HG02981 (cell line): Measurements from ENCODE around the gene HYDIN.
"Not testable (repeated sequence)": the region's sequence is repeated elsewhere in the genome, so short reads cannot be mapped to it uniquely, and the experiment has no call there.

Experiments used
- ATAC-seq: cut with Tn5 transposase; IDR thresholded peaks from one replicate; pipeline ENCODE4 v1.9.1; 2021; ENCODE audit warnings: mild to moderate bottlenecking, moderate library complexity; ENCODE audit not compliant: unreplicated experiment

Gene HYDIN

DNA sequence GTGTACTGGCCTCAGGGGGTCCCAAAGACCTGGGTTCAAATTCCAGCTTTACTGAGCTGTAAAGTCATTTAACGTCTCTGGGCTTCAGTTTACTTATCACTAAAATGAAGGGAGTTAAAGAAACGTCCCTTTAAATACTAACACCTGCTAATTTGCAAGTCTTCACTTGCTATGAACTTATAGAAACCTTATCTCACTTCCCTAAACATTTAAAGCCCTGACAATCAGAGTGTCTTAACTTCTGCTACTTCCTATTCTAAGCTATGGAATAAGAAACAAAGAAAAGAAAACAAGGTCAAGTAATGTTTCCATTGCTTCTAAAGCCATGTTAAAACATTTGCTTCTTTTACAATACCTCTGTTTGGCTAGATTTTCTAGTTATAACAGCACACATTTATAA is 87.3 kb downstream of the HYDIN start:
- ATAC-seq = not testable (repeated sequence)

DNA sequence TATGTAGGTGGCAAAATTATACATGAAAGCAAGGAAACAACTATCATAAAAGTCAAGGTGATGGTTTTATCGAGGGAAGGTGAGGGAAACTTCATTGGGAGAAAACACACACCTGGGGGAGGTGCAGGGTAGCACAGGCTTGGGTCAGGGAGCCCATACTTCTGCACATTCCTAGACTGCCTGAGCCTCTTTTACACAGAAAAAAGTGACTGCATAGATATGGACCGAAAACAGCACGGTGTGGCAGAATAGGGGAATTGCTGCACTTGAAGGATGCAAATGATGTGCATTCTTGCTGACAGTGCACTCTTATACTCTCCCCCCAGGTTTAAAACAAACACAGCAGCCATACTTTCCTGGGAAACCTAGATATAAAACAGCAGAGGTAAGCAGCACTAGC is 120.0 kb downstream of the HYDIN start:
- not testable (repeated sequence) for ATAC-seq

GRCh38 chr16:71109656-71110208 is 120.8 kb downstream of the HYDIN start:
- ATAC-seq = not testable (repeated sequence)

DNA sequence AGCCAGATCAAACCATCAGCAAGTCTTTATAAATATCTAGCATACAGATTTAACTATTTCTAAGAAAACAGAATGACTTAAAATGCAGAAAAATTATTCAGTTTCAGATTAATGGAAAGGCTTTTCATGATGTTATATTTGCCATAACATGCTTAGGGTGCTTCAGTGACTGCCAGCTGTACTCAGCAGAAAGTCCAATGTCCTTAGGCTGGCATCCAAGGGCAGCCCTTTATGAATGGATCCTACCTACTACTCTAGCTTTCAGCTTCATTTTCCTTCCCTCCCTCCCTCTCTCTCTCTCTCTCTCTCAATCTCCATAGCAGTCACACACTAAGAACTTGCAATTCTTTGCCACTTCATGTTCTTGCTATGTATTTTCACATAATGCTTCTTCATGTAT is 124.6 kb downstream of the HYDIN start:
- not testable (repeated sequence) for ATAC-seq

DNA sequence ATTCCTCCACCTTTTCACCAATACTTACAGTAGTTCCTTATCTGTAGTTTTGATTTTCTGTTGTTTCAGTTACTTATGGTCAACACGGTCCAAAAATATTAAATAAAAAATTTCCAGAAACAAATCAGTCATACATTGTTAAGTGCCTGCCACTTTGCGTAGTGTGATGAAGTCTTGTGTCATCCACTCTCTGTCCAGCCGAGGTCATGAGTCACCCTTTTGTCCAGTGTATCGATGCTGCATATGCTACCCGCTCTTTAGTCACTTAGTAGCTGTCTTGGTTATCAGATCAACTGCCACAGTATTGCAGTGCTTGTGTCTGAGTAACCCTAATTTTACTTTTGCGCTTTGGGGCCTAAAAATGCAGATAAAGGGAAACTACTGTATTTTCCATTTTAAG is 146.9 kb downstream of the HYDIN start:
- not testable (repeated sequence) for ATAC-seq

DNA sequence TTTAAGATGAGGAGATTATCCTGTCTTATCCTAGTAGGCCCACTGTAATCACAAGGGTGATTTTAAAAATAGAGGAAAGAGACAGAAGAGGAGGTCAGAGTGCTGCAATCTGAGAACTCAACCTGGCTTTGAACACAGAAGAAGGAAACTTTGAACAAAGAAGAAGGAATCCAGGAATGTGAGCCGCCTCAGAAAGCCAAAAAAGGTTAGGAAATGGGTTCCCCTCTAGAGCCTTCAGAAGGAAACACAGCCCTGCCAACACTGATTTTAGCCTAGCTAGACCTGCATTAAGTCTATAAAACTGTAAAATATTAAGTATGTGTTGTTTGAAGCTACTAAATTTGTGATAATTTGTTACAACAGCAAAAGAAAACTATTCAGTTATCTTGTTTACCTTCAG is 149.7 kb downstream of the HYDIN start:
- not testable (repeated sequence) for ATAC-seq

DNA sequence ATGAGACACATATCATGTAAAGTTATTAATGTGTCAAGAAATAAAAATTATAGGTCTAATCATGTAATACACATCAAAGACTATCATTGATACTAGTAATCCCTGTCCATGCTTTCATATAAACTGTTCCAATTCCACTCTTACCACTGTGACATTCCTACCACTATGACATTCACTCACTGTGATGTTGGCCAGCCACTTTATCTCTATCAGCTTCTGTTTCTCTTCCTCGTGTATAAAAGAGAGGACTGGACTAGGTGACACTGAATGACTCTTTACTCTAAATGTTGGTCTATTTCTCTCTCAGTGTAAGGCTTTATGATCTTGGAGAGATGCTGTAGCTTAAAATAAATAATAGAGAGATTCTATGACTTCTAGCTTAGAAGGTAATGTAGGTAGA is 150.3 kb downstream of the HYDIN start:
- not testable (repeated sequence) for ATAC-seq

DNA sequence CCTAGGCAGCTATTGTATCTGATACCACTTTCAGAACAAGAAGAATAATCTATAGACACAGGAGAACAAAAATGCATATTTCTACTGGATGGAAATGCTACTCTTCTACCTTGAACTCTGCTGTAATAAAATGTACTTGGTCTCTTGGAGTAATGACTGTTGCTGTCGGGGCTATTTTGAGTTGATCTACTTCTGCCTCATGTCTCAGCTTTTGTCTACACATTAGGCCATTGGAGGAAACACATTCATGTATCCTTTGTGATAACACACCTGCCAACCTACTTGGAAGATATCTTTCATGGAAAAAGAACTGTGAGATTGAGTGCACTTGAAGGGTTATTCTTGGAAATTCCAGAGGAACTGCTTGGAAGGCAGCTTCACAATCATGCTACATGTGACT is 159.9 kb downstream of the HYDIN start:
- not testable (repeated sequence) for ATAC-seq

DNA sequence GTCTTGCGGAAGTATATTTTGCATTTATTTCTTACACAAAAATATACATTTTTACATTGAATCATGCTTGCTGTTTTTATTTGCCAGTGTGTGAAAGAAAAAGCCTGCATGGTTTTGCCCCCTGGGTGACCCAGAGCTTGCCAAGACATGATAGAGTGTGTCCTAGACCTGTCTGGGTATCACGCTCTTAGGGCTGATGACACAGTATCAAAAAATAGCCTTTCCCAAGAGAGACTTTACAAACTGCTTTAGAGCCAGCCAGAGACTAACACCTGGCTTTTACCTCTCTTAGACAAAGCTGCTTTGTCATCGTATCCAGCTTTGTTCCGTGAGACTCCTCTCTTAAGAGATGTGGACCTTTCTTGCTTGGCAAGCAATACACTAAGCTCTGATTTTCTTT is 160.7 kb downstream of the HYDIN start:
- not testable (repeated sequence) for ATAC-seq

DNA sequence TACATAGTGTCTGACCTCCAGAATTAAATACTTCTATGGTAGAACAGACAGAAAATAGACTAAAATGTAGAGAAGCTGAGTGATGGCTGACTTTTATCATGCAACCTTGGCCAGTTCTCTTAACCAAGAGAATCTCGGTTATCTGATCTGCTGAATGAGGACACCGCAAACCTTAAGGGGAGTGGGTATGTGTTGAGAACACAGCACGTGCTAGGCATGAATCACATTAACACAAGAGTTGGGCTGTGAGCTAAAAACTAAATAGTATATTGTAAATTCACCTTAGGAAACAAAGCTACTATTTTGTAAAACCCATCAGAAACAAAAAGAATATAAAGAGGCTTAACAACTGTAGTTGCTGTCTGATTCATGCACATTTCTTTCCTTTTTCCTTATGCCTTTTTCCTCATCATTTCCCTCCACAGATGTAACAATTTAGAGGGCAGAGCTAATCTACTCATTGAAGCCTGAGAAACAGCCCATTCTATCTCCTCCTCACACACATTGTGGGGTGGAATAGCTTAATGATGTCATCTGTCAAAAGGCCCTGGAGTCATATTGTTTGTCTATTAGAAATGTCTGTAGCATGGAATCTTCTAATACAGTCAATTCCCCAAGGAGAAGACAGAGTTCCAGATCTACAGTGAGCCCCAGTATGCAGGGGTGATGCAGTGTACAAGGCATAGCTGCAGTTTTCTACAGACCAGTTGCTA is 176.5 kb downstream of the HYDIN start:
- not testable (repeated sequence) for ATAC-seq

DNA sequence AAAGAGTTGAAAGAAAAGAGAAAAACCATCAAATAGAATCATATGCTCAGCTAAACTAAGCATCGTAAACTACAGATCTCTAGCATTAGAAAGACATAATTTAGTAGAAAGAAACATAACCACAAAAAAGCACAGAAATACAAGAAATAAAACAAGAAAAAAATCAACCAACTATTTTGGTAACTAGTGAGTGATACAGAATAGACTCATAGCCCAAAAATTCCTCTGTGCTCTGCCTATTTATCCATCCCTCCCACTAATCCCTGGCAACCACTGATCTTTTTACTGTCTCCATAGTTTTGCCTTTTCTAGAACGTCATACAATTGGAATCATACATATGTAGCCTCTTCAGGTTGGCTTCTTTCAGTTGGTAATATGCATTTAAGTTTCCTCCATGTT is 180.2 kb downstream of the HYDIN start:
- ATAC-seq = not testable (repeated sequence)

DNA sequence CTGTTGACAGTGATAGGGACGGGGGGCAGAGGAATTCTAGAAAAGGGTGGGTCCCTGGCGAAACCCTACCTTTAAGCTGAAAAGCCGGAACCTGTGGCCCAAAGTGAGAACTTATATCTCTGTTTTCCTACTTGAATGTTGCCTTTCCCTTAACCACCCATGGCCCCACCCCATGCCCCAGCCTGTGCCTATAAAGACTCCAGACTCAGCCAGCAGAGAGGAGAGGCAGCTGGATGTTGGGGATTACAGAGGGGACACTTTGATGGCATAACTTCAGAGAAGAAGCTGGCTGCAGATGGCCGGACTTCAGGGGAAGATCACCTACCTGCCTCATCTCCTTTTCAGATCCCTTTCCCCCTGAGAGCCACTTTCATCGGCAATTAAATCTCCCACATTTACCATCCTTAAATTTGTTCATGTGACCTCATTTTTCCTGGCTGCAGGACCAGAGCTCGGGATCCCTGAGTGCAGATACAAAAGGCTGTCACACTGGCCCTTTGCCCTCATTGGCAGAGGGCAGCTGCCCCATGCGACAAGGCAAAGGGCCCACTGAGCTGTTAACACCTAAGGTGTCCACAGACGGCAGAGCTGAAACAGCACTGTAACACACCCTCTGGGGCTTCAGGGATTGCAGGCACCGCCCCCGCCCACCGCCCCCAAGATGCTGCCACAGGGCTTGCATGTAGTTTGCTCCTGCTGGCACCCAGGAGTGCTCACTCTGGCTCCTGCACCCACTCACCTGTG is 191.0 kb downstream of the HYDIN start:
- not testable (repeated sequence) for ATAC-seq

DNA sequence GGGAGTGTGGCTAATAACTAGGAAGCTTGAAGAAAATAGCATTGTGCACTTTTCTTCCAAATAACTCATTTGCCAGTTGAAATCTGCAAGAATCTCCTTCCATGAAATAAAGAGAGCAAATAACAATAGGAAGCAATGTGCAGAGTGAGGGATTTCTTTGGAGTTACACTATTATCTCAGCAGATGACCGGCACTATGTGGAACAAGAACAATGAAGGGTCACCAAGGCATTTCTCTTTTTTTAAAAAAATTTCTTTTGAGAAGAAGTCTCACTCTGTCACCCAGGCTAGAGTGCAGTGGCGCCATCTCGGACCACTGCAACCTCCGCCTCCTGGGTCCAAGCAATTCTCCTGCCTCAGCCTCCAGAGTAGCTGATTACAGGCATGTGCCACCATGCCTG is 192.1 kb downstream of the HYDIN start:
- not testable (repeated sequence) for ATAC-seq

DNA sequence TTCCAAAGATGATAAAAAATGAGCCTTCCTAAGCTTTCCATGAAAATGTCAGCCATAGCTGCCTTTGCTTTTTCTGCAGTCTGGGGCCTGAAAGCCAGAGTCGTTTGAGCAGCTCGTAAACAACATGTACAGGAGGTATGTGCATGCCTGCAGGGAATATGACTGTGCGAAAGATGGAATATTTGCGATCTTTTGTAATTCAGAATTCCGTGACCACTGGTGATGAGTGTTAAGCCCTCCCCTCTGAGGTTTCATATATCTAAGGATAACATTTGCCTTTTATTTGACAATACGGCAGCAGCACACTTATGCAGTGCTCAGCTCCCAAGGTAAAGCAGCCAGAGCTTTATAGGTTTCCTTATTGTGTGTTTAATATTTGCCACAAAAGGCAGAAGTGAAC is 192.5 kb downstream of the HYDIN start:
- not testable (repeated sequence) for ATAC-seq

- not testable (repeated sequence) for ATAC-seq
Observed at GRCh38 chr16:71028032-71028727, 202.3 kb downstream of the HYDIN start.

DNA sequence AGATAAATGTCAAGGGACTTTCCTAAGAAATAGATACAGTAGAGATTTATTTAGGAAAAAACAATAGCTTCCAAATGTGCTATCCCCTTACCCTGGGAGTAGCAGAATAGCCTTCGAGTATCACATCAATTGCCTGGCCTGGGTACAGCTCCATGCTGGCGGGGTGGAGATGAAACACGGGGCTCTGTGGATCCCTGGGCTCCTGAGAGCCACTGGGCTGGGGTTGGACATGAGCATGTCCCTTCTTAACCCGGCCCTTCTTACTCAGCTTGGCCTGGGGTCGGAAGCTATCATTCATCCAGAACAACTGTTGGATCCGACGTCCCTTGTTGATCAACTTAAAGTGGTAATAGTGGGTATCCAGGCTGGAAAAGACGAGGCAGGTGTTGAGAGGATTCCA is 203.0 kb downstream of the HYDIN start:
- not testable (repeated sequence) for ATAC-seq

DNA sequence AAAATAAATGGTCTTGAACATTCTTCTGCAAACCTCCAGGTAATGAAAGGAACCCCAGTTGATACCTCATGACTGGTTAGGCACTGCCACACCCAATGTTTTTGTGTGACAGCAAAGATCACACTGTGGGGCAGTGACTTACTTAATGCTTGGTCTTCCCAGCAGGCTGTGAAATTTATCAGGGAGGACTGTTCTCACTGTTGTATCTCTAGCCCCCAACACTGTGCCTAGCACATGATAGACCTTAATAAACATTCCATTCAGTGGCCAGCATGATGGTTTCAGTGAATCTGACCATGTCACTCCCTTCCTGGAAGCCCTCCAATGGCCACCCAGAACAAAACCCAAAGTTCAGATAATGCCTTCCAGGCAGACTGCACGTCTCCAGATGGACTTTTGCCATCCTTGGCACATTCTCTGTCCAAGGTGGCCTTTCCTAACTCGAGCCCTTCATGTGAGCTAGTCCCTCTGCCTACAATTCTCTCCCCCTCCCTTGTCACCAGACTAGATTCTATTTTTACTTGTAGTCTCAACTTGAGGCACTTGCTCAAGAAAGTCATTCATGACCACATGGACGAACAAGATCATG is 206.6 kb downstream of the HYDIN start:
- not testable (repeated sequence) for ATAC-seq

- not testable (repeated sequence) for ATAC-seq
Observed at GRCh38 chr16:71021961-71022537, 208.5 kb downstream of the HYDIN start.

DNA sequence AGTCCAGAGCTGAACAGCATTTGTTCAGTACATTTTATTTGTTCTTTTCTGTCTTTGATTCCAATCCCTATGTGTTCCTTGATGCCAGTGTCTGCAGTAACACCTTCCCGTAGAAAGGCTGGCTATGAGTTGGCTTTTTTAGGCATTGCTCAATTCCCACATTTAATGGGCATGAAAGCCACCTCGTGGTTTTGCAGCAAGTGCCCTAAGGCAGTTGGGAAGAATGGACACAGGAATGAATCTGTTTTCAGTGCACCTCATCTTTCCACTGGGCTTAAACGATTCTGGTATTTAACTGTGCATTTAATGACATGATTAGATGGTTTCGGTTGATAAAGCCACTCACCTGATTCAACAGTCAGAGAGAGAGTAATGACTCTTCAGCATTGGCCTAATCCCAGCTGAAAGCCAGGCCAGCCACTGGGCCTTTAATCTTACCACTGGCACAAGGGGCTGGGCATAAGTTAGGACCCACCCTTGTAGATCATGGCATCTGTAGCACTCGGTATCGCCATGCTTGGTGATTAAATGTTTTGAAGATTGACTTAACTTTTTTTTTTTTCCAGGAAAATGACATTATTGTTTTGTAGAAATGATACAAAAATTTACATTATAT is 211.3 kb downstream of the HYDIN start:
- ATAC-seq = not testable (repeated sequence)

GRCh38 chr16:71015419-71015818 is 215.1 kb downstream of the HYDIN start:
- not testable (repeated sequence) for ATAC-seq
